Muscle layer of duodenum (tissue), 2 donors: ENCODE measurements around the gene NOL8.
A peak's percentile ranks its signal among the peaks of the same experiment; 100 is the strongest.

Source experiments
- H3K27ac ChIP-seq: one replicate; pipeline ENCODE4 v1.7.0; 2013; ENCODE audit warnings: mild to moderate bottlenecking, low read length
- H3K27me3 ChIP-seq: one replicate; pipeline ENCODE4 v1.7.0; 2013; ENCODE audit warnings: low read depth, mild to moderate bottlenecking, control low read depth, low read length
- H3K36me3 ChIP-seq, 2 donors: one replicate each; pipeline ENCODE4 v1.7.0; 2013; ENCODE audit warnings: low read length in 2 of 2, control low read depth in 1 of 2, mild to moderate bottlenecking in 1 of 2; ENCODE audit not compliant: insufficient read depth in 2 of 2, control insufficient read depth in 1 of 2
- H3K4me1 ChIP-seq, 2 donors: one replicate each; pipeline ENCODE4 v1.7.0; 2013; ENCODE audit warnings: low read length in 2 of 2, mild to moderate bottlenecking in 2 of 2, control low read depth in 1 of 2, moderate library complexity in 1 of 2; ENCODE audit not compliant: insufficient read depth in 2 of 2, control insufficient read depth in 1 of 2
- H3K4me3 ChIP-seq, 2 donors: one replicate each; pipeline ENCODE4 v1.7.0; 2013; ENCODE audit warnings: low read length in 2 of 2, low read depth in 1 of 2, mild to moderate bottlenecking in 1 of 2
- H3K9me3 ChIP-seq, 2 donors: one replicate each; pipeline ENCODE4 v1.7.0; 2013; ENCODE audit warnings: low read length in 2 of 2, control low read depth in 1 of 2, mild to moderate bottlenecking in 1 of 2; ENCODE audit not compliant: control insufficient read depth in 1 of 2
- donor health status: healthy.

Gene NOL8

DNA sequence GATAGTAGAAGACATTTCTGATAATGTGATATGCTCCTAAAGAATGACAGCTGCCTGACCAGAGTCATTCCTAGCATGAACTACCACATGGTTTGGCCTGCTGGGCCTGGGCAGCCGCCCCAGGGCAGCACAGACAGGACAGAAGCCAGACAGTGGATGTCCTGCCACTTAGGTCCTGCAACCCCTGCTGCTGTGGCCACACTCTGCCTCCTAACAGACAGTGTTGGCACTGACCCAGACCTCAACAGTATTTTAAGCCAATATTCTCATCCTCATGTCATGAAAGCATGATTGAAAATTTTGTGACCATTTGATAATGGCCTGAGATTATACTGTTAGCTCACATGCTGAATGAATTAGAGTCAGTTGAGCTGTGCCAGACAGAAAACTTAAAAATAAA lies 16.4 kb upstream of the NOL8 start:
- Histone ChIP-seq H3K36me3 (peaks cover 0 to 7% of the 10 kb centered on the region in 2 donors), H3K27ac (no peak overlapping the region), H3K9me3 (no peaks in the 10 kb centered on the region), H3K4me3 (no peak overlapping the region), H3K4me1 (peaks cover 0 to 8% of the 10 kb centered on the region in 2 donors), H3K27me3 (no peaks in the 10 kb centered on the region)

DNA sequence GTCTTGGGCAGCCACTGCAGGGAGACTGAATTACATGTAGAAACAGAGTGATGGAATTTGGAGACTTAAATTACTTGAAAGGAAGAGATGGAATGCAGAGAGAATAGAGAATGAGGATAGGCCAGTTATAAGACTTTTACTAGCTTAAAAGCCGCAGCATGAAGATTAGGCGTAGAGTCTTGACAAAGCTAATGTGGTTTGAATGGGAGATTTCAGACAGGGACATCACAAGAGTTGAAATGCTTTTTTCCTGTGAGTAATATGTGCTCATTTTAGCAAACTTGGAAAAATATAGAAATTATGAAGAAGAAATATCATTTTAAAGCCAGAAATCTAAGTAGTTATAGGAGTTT lies 8.1 kb upstream of the NOL8 start:
- no peak overlapping the region for H3K27ac ChIP-seq

DNA sequence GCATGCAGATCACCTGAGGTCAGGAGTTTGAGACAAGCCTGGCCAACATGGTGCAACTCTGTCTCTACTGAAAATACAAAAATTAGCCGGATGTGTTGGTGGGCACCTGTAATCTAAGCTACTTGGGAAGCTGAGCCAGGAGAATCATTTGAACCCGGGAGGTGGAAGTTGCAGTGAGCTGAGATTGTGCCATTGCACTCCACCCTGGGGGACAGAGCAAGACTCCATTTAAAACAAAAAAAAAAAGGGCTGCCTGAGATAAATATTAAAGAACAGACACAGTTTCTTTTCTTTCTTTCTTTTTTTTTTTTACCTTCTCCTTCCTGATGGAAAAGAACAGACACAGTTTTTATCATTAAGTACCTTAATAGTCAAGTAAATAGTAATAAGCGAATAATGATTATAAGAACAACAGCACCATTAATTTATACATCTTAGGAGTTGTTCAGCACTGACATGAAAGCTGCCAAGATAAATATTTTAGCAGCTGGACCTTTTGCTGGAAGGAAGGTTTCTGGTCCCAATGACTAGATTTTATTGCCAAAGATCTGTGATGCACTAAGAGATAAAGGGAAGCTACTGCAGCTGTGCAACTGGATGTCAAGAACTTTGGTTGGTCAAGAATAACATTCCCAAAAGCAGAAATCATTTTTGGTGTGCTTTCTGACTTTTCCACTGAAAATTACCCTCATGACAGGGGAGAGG lies 7.6 kb upstream of the NOL8 start:
- H3K4me1 ChIP-seq = no peaks in the 10 kb centered on the region
- H3K27ac ChIP-seq = no peak overlapping the region
- H3K4me3 ChIP-seq = no peak overlapping the region
- no peaks in the 10 kb centered on the region for H3K27me3 ChIP-seq
- no peaks in the 10 kb centered on the region for H3K36me3 ChIP-seq
- H3K9me3 ChIP-seq = no peaks in the 10 kb centered on the region

More for the DNA sequence above, 8.1 kb upstream of the NOL8 start:
- Histone ChIP-seq H3K27me3 (no peaks in the 10 kb centered on the region), H3K9me3 (no peaks in the 10 kb centered on the region), H3K4me3 (no peak overlapping the region), H3K36me3 (peaks cover 0 to under 1% of the 10 kb centered on the region in 2 donors), H3K4me1 (no peaks in the 10 kb centered on the region)

DNA sequence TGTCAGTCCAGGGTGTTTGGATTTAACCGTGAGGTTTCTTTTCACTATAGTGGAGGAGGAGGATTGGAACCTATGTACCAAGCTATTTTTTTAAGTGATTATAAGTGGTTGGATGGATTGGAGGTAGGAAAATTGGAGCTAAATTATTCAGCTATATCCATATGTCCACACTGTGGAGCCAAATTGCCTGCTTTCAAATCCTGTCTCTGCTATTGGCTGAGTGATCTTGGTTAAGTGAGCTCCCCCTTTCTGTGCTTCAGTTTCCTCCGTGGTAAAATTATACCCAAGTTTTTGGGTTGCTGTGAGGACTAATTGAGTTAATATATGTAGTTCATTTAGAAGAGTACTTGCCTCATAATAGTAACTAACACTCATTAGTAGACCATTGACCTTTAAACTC lies 3.1 kb upstream of the NOL8 start:
- no peak overlapping the region for H3K4me3 ChIP-seq
- H3K27ac ChIP-seq = no peak overlapping the region
- no peaks in the 10 kb centered on the region for H3K27me3 ChIP-seq
- H3K4me1 ChIP-seq = peaks cover 9 to 22% of the 10 kb centered on the region in 2 donors
- peaks cover under 1% of the 10 kb centered on the region in 2 donors for H3K36me3 ChIP-seq
- no peaks in the 10 kb centered on the region for H3K9me3 ChIP-seq

DNA sequence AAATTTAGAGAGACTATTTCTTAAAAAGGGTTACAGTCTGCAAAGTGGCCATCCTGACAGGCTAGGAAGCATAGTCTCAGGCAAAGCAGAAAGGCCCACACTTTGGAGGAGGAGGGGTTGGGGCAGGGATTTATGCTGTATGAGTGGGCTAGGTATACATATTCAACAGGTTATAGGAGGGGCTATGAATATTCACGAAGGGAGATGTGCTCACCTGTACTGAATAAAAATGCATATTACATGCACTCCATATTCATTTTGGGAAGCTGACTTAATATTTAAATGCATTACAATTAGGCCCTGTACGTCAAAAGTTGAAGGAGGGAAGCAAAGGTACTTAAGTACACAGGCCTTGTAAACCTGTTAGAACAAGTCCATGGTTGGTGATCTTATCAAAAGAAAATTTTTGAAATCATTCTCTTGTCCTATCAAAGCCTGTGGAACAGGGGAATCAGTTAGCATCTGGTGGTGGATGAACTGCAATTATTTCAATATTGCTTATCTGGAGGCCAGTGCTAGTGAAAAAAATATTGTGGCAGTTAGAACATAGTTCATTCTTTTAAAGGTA lies 2.2 kb upstream of the NOL8 start:
- Histone ChIP-seq H3K4me3 (no peak overlapping the region), H3K27ac (no peak overlapping the region), H3K36me3 (peaks cover 6 to 9% of the 10 kb centered on the region in 2 donors), H3K9me3 (no peaks in the 10 kb centered on the region), H3K4me1 (peaks cover 9 to 22% of the 10 kb centered on the region in 2 donors), H3K27me3 (no peaks in the 10 kb centered on the region)

DNA sequence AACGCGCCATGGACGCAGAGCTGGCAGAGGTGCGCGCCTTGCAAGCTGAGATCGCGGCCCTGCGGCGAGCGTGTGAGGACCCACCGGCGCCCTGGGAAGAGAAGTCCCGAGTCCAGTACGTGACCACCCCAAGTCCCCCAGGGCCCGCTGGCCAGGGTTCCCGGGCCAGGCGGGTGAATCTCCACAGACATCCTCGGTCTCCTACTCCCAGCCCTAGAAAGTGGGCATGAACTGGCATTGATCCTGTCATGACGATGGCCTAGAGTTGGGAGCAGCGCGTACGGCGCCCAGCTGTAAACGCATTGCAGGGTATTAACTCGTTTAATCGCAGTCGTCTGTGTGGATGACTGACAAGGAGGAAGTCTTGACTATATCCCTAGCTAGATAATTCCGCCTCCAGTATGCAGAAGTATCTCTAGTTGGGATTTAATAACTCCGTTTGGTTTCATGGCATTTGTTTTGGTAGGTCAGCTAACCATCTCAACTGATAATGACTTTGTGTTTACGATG lies 896 bp upstream of the NOL8 start:
- Histone ChIP-seq H3K9me3 (no peaks in the 10 kb centered on the region), H3K36me3 (peaks cover 6 to 14% of the 10 kb centered on the region in 2 donors), H3K27me3 (no peaks in the 10 kb centered on the region), H3K27ac (peak overlapping the region; percentile 99), H3K4me1 (peaks cover 9 to 22% of the 10 kb centered on the region in 2 donors), H3K4me3 (peak overlapping the region; percentile 80 to 81)

DNA sequence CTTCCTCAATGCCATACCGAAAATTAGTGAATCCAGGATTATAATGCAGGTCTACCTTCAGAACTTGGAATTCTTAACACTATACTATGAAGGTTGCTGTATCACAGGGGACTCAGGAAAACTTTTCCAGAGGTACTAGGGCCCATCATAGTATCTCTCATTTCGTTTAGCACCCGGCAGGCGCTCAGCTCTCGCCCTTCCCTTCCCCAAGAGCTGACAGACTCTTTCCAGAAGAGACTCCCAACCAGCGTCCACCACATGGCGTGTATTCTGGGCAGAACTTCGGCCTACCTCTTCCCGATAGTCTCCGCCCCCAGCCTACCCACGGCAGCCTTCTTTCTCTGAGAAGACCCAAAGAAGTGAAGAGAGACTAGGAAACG lies 271 bp downstream of the NOL8 start:
- peak overlapping the region; percentile 99 for H3K27ac ChIP-seq
- no peaks in the 10 kb centered on the region for H3K27me3 ChIP-seq
- peaks cover 9 to 22% of the 10 kb centered on the region in 2 donors for H3K4me1 ChIP-seq
- H3K4me3 ChIP-seq = peak overlapping the region; percentile 80 to 81
- peaks cover 10 to 20% of the 10 kb centered on the region in 2 donors for H3K36me3 ChIP-seq
- H3K9me3 ChIP-seq = no peaks in the 10 kb centered on the region

DNA sequence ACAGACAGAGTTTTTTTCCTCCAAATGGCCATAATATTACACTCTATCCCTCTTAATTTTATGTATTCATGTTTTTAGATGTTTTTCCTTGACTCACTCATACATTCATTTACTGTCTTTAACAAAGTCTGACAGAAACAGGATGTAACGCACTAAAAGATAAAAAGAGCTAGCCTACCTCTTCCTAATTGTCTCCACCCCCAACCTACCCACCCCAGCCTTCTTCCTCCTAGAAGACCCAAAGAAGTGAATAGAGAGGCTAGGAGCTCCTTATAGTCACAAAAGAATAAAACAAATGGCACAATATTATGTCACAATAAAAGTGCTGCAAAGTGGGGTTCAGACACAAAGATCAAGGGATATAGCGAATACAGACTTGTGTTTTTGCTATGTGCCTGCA lies 719 bp downstream of the NOL8 start:
- no peaks in the 10 kb centered on the region for H3K9me3 ChIP-seq
- H3K4me1 ChIP-seq = peaks cover 9 to 22% of the 10 kb centered on the region in 2 donors
- peak overlapping the region; percentile 80 to 81 for H3K4me3 ChIP-seq
- H3K27ac ChIP-seq = peak overlapping the region; percentile 99
- peaks cover 15 to 25% of the 10 kb centered on the region in 2 donors for H3K36me3 ChIP-seq
- H3K27me3 ChIP-seq = no peaks in the 10 kb centered on the region

DNA sequence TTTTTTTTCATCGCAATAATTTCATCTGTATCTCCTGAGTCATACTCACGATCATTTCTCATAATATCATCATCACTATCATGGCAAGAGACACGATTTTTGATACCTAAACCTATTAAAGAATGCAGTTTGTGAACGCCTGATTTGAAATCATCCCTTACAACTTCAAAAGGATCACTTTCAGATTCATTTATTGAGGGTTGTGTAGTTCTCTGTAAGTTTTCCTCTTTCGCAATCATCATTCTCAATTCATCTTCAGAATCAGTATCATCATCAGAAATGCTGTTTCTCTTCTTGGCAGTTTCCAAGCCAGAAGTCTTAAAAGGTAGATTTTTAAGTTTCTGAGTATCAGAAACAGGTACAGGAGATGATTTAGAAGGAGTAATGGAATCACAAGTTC lies 9.7 kb downstream of the NOL8 start:
- Histone ChIP-seq H3K9me3 (no peaks in the 10 kb centered on the region), H3K36me3 (peaks cover 42 to 85% of the 10 kb centered on the region in 2 donors), H3K4me3 (no peak overlapping the region), H3K4me1 (peaks cover 0 to 5% of the 10 kb centered on the region in 2 donors), H3K27ac (no peak overlapping the region), H3K27me3 (no peaks in the 10 kb centered on the region)

DNA sequence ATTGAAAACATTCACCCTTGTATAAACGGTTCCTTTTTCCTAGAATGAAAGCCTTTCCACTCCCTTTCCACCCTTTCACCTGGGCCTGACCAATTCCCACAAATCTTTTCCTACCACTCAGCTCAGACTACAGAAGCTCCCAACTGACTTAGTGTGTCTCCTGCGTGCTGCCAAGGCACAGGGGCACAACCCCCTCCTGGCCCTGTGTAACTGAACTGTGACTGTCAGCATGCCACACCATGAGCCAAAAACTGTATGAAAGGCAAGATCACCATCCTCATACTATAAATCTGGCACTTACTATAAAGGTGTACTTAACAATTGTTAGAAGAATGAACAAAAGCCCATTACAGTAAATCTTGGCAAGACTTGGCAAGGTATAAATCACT lies 11.5 kb downstream of the NOL8 start:
- Histone ChIP-seq H3K27ac (no peak overlapping the region), H3K9me3 (no peaks in the 10 kb centered on the region), H3K27me3 (no peaks in the 10 kb centered on the region), H3K36me3 (peaks cover 45 to 86% of the 10 kb centered on the region in 2 donors), H3K4me3 (no peak overlapping the region), H3K4me1 (peaks cover 0 to 5% of the 10 kb centered on the region in 2 donors)

DNA sequence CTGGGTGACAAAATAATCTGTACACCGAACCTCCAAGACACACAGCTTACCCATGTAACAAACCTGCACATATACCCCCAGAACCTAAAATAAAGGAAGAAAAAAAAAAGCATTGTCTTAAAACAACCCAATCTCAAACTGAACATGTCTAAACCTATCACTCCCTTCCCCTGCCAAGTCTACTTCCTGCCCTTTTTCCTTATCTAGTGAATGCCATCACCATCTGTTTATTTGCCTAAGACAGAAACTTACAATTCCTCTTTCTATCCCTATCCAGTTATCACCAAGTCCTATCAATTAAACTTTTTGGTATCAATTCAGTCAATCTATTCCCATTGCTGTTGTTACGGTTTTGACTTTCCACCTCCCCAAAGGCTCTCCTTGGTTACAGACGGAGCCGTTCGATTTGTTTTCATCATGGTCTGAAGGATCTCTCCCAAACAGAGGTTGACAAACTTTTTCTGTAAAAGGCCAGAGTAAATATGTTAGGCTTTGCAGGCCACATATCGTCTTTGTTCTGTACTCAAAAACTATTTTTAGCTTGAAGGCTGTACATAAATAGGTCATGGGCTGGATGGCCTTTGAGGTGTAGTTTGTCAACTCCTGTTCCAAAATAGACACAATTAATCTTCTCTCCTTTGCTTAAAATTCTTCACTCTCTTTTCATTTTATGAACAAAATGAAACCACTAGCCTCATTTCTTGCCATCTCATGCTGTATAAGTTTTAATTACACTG lies 12.1 kb downstream of the NOL8 start:
- Histone ChIP-seq H3K9me3 (no peaks in the 10 kb centered on the region), H3K27me3 (no peaks in the 10 kb centered on the region), H3K4me1 (peaks cover 0 to 5% of the 10 kb centered on the region in 2 donors), H3K36me3 (peaks cover 43 to 86% of the 10 kb centered on the region in 2 donors), H3K4me3 (no peak overlapping the region), H3K27ac (no peak overlapping the region)
